ENCODE data around the gene IQGAP2.
A peak's percentile ranks its signal among the peaks of the same experiment; 100 is the strongest.

The IQGAP2 gene

GRCh38 chr5:76522103-76522935, 119.2 kb downstream of the IQGAP2 start:
- DNase-seq (ENCODE audit: low read depth), result no peak
- H3K4me3 ChIP-seq (ENCODE audit: low read depth, low read length), result no peak overlapping the region
- no peak for TF ChIP-seq CTCF (conservative IDR thresholded peaks at IDR 0.05; ENCODE audit: low read depth, low read length)

GRCh38 chr5:76524101-76524835, 121.2 kb downstream of the IQGAP2 start:
- no peak overlapping the region for H3K4me3 ChIP-seq (ENCODE audit: low read depth, low read length)
- DNase-seq (ENCODE audit: low read depth), result no peak

GRCh38 chr5:76524868-76525267, 121.8 kb downstream of the IQGAP2 start:
- H3K4me3 ChIP-seq (ENCODE audit: low read depth, low read length), result no peak overlapping the region
- TF ChIP-seq CTCF (conservative IDR thresholded peaks at IDR 0.05; ENCODE audit: low read depth, low read length), result no peak
- DNase-seq (ENCODE audit: low read depth), result no peak

More at GRCh38 chr5:76524101-76524835, 121.2 kb downstream of the IQGAP2 start:
- no peak for TF ChIP-seq CTCF (conservative IDR thresholded peaks at IDR 0.05; ENCODE audit: low read depth, low read length)

GRCh38 chr5:76525956-76526355, 122.9 kb downstream of the IQGAP2 start:
- no peak for TF ChIP-seq CTCF (conservative IDR thresholded peaks at IDR 0.05; ENCODE audit: low read depth, low read length)
- DNase-seq (ENCODE audit: low read depth), result no peak
- no peak overlapping the region for H3K4me3 ChIP-seq (ENCODE audit: low read depth, low read length)

GRCh38 chr5:76526950-76527583, 124.0 kb downstream of the IQGAP2 start:
- no peak for DNase-seq (ENCODE audit: low read depth)

GRCh38 chr5:76527685-76528161, 124.6 kb downstream of the IQGAP2 start:
- H3K4me3 ChIP-seq (ENCODE audit: low read depth, low read length), result no peak overlapping the region
- TF ChIP-seq CTCF (conservative IDR thresholded peaks at IDR 0.05; ENCODE audit: low read depth, low read length), result no peak
- peak; percentile 42 for DNase-seq (ENCODE audit: low read depth)

More at GRCh38 chr5:76526950-76527583, 124.0 kb downstream of the IQGAP2 start:
- H3K4me3 ChIP-seq (ENCODE audit: low read depth, low read length), result no peak overlapping the region
- TF ChIP-seq CTCF (conservative IDR thresholded peaks at IDR 0.05; ENCODE audit: low read depth, low read length), result no peak
